ENCODE results near the gene FAM9A.

The FAM9A gene

DNA sequence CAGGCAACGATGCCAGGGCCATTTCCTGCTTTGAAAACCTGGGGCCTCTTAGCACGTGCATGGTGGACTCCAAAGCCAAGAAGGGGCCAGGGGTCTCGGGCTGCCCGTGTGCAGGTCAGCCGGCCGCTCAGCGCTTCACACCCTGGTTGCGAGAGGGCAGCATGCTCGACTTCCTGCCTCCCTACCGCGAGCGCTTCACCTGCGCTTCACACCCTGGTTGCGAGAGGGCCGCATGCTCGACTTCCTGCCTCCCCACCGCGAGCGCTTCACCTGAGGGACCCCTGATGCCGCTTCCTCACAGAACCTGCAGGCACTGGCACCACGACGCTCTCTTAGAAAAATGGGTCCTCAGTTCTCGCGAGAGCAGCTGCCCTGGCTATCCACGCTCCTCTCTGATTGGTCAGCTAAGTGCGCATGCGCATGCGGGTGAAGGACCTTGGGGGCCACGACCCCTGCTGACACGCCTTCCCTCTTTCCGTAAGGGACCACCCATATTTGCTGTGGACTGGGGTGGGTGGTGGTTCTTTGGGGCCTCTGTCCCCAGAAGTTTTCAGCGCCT lies at the start of gene FAM9A:
FAM9A (minus strand) TSS at position 343 of the 559 bp plus-strand sequence. CDS start 1,212 bp downstream, outside the sequence.
- no peak for DNase-seq

DNA sequence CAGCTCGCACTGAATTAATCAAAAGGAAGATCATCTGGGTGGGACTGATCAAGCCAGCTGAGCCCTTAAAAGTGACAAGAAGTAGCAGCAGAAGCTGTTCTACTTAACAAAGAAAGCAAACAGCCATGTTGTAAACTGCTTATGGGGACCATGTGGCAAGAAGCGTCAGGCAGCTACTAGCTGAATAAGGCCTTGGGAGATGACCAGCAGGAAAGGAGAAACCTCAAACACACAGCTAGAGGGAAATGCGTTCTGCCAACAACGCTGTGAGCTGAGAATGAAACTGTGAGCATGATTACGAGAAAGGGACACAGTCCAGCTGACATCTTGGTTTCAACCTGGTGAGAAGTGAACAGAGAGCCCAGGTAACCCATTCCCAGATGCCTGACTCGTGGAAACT lies 49.3 kb upstream of the FAM9A start:
- DNase-seq = no peak

DNA sequence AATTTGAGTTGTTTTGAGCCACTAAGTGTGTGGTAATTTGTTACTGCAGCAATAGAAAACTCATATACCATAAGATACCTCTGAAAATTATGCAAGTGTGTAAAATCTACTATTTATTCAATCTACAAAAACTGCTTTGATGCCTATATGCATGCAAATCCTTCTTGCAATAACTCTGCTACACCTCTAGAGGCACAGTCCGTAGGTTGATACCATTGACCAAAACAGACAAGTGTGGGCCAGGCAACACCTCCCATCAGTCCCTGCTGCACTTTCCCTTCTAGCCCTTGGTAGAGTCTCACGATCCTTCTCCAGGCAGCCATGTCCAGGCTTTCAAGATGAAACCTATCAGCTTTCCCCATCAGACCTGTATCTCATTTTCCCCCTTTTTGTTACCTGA lies 48.8 kb upstream of the FAM9A start:
- no peak for DNase-seq

DNA sequence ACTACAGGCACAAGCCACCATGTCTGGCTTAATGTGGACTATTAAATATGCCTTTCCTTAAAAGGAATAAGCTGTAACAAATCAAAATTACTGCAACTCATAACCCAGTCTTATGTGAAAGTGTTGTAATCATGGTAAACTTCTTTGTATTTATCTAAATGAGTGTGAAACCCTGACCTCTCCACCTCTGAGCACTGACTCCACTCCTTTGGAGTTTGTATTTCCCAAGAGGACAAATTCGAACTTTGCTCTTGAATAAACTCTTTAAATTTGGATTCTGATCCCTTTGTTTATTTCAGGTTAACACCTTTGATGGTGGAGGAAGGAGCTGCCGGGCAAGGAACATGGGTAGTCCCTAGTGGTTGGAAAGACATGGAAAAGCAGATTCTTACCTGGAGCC lies 48.3 kb upstream of the FAM9A start:
- peak; percentile 16 for DNase-seq

DNA sequence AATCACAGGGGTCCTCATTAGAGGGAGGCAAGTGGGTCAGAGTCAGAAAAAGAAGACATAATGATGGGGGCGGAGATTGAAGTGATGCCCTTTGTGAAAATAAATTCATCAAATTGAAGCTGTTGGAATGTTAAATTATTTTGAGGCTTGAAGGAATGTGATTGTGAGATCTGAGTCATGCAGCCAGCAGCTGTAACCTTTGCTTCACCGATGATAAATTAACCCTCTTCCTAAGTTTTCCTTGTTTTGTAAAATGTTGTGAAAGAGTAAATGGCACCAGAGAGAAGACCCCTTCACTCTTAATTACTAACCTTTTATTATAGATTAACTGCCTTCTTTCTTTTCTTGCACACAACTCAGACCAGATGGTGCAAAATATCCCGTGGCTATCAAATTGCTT lies 47.7 kb upstream of the FAM9A start:
- peak; percentile 53 for DNase-seq

DNA sequence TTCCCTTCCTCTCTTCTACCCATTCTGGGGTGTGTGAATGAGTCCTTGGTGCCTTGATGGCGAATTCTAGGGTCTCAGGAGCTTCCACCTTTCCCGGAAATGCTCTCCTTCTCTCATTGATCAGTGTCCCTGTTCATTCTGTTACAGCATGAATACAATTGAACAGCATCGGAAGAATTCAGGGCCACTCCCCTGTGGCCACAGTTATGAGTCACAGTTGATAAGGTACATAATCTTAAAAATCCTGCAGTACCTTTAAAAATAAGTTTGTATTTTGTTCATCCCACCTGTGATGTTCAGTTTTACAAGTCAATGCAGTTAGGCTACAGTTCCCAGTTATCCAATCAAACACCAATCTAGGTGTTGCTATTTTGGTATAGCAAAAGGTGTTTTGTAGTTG lies 47.3 kb upstream of the FAM9A start:
- DNase-seq = peak; percentile 4

DNA sequence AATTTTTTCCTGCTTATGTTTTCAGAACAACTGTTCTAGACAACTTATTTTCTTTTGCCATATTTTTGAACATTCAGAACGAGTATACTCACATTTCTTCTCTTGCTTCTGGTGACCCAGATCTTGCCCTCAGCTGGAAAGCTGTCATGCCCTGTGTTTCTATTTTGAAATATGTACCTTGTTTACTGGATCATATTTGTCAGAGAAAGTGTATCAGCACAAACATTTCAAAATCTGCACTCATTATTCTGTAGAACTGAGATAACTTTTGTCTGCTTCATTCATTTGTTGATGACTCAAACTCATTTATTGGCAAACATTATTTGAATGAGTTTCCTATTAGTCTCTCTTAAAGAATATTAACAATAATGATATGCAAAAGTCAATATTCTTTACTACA lies 46.2 kb upstream of the FAM9A start:
- DNase-seq = no peak

DNA sequence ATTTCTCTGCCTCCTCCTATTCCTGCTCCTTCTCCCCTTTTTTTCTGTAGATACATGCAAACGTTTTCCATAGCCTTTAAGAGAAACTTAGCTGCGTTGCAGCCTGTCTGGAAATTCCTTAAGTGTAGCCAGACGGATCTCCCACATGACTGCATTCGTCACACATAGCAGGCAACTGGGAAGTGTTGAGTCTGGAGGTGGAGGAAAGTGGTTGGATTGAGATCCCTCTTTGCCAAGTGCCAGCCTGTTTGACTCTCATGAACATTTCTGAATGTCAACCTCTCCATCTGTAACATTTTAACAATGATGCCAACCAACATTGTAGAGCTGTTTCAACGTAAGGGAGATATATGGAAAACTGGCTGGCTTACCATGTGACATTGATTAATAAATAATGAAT lies 45.1 kb upstream of the FAM9A start:
- DNase-seq = no peak

DNA sequence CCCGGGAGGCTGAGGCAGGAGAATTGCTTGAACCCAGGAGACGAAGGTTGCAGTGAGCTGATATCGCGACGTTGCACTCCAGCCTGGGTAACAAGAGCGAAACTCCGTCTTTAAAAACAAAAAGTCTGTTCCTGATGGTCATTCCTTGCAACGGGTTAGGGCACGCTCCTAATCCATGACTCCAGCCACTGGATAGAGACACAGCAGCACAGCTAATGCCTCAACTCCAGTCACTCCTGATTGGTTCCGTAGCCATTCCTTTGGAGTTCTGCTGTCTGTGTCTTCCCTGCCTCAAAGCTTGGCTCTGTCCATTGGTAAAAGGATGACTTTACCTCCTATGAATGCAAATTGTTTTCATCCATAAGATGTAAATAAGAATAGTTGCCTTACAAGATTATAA lies 44.3 kb upstream of the FAM9A start:
- no peak for DNase-seq

DNA sequence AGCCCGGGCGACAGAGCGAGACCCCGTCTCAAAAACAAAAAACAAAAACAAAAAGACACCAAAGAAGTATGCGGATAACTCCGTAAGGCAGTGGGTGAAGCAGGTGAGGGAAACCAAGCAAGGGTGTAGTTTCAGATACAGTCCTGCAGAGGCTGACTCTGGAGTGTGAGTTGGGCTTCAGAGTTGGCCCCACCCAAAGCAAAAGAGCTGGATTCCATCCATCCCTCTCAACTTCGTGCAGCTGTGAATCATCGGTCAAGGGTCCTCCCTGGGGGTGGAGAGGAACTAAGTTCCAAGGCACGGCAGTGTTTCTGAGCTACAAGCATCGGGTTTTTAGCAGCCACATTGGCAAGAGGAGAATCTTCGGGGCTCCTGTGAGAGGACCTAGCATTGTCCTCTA lies 43.9 kb upstream of the FAM9A start:
- peak; percentile 15 for DNase-seq

DNA sequence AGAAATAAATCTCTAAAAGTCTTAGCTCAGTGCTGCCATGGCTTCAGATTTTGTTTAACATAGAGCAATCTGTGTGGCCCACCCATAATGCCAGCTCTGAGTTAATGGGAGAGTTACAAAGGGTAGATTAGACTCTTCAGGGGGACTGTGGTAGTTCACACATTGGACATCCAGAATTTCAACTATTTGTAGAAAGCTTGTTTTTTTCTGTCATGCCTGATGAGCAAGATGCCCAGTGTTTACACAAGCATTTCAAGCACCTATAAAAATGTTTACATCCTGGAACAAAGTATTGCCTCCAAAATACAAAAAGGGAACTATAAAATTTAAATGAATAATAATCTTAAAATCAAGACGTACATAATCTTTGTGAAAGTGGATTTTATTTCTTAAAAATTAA lies 43.0 kb upstream of the FAM9A start:
- DNase-seq = no peak

DNA sequence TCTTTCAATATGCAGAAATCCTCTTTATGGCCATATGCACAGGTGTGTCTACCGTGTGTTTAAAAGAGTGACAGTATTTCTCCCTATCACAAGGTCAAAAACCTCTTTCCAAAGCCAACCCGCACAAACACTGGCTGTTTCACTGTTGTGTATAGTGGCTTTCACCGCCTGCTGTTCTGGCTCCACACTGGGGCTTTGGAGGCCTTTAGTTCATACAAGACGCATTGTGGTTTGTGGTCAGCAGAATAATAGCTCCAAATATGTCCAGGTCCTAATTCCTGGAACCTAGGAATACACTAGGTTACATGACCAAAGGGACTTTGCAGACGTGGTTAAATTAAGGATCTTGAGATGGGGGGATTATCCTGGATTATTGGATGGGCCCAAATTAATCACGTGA lies 40.7 kb upstream of the FAM9A start:
- no peak for DNase-seq

DNA sequence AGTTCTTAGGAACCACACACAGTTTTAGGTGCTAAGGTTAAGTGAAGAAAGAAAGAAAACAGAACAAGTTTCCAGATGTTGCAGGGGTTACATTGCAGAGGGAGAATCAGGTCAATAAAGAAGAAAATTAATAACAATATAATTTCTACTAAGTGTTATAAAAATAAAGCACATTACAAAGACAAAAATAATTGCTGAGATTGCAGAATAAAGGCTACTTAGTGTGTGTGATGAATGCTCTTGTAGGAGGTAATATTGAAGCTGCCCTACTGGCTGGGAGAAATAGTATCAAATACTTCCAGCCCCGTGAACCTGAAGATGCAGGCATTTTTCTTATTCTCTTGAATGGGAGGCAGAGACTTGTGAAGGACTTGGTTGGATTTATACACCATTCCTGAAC lies 33.2 kb upstream of the FAM9A start:
- no peak for DNase-seq

DNA sequence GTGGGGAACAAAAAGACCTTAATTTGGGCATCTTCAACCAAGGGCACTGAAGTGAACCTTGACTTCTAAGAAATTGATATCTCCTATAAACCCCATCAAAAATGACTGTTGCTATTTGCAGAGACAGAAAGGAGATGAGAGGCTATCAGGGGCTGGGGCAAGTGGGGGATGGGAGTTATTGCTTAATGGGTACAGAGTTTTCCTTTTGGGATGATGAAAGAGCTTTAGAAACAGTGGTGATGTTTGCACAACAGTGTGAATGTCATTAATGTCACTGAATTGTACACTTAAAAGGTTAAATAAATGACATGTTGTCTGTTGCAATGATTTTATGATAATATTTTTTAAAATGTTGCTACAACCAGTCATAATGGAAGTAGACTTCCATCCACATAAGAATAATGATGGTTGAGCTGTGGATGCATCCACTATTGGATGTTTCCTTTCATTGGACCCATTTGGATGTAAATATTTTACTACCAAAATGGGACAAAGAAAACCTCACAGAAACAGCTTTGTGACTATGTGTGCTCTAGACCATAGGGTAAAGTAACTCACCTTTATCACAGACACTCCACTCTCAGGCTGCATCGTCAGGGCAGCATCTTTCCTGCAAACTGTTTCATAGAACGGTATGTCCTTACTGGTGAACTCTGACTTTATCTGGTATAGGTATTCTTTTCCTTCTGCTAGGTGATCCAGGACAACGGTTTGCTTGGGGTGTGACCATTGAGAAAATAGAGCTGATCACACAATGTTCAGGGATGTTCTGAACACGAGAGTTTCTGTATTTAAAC lies 31.6 kb upstream of the FAM9A start:
- DNase-seq = no peak

DNA sequence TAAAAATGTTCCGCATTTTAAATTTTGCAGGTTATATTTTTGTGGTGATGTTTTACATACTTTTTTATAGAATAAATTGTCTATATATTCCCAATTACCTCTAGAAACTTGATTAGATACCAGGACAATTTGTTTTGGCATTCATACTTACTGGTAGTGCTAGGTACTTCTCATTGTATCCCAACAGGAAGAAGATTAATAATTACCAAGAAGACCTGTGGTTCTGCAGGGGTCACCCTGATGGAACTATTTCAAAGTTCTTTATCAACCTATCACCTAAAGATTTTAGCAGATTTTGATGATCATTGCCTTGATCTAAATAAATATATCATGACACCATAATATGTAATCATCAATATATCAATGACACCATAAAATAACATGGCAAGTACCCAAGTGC lies 22.5 kb upstream of the FAM9A start:
- DNase-seq = no peak

DNA sequence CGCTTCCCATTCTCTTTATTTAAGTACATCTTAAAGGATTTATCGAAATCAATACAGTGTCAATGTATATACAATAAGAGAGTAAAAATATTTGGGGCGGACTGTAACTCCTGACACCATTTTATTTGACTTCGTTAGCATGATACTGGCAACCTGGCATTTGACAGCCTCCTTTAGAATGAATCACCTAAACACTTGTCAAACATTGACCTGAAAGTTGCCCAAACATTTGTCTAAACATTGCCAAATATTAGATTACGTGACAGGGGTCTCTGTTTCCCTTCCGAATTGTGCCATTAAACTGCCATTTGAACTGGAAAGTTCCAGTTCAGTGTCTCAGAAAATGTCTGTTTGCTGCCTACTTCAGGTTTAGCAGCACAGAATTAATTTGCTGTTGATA lies 20.8 kb upstream of the FAM9A start:
- no peak for DNase-seq

DNA sequence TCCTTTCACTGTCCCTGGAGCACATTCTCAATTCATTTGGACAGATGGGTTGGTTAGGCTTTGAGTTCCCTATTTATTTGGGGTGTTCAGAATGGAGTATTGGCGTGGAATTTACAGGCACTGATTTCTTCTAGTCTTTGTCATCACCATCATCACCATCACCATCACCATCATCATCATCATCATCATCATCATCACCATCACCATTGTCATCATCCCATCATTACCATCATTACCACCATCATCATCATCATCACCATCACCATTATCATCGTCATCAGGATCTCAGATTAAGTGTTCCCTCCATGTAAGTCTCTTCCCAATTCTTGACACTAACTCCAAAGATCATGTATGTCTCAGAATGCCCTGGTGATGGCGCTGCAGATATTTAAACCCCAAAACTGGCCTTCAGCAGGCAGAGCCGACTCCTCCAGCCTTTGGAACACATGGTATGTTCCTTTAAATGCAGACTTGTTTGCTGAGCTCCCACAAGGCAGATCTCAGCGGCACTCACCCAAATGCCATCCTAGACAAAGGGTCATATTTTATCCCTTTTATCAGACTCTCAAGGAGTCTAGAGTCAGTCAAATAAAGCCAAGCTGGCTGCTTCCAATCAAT lies 19.8 kb upstream of the FAM9A start:
- DNase-seq = no peak

DNA sequence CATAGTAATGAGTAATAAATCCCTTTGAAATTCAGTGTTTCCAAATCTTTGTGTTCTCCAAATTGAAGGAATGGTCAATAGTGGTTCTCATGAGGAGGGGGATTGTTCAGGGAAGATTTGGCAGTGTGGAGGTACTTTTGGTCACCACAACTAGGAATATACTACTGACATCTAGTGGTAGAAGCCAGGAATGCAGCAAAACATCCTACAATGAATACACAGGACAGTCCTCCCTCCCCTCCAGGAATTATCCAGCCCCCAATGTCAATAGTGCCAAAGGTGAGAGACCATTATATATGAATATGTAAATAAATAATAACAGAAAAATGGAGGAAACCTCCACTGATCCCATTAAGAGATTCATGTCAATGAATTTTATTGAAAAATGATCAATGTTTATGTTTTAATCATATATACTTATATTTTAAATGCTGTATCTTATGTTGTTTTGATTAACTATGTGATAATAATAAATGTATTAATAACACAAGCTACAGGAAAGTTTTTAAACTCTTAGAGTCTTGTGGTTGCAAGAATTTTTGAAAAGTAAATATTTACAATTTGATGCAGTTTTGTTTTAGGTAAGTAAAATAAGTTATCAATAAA lies 14.4 kb upstream of the FAM9A start:
- DNase-seq = peak; percentile 13

DNA sequence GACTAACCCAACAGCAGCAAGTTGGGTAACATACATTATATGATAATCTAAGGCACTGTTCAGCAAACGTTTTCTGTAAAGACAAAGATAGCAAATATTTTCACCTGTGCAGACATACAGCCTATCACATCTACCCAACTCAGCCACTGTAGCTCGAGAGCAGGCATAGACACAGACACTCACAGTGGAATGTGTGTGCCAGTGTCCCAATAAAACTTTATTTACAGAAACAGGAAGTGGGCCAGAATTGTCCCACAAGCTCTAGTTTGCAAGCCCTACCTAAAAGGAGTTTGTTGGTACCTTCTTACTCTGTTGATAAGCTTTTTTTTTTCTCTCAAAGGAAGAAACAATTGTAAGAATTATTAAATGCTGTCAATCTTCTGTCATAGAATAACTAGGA lies 11.9 kb upstream of the FAM9A start:
- no peak for DNase-seq

DNA sequence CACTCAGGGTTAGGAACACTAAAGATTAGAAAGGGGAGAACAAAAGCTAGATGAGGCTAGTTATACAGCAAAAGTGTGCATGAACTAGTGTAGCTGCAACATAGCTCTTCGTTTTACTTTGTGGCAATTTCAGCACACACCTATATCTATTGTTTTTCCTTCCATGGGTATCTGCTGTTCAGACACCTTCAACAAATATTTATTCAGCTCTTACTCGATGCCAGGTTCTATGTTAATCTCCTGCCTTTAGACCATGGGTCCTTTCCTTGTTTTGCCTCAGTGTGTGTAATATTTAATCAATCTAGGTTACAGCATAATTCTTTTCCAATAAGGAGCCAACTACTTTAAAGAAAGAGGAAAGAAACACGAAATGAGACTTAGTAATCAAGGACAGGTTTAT lies 10.4 kb upstream of the FAM9A start:
- no peak for DNase-seq

DNA sequence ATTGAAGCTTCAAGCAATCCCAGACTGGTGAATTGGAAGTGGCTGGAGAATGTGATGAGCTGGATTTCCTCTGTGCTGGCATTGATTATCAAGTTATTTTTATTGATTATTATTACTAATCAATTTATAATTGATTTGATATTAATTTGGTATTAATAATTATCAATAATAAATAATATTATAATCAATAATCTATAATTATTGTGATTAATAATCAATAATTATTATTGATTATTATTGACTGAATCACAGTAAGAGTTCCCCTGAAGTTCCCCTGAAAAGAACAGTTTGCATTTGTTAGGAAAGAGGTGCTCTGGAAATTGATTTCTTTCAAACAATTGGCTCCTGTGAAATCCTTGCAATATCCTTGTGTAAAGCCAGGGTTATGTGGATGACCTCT lies 7.5 kb upstream of the FAM9A start:
- DNase-seq = no peak

DNA sequence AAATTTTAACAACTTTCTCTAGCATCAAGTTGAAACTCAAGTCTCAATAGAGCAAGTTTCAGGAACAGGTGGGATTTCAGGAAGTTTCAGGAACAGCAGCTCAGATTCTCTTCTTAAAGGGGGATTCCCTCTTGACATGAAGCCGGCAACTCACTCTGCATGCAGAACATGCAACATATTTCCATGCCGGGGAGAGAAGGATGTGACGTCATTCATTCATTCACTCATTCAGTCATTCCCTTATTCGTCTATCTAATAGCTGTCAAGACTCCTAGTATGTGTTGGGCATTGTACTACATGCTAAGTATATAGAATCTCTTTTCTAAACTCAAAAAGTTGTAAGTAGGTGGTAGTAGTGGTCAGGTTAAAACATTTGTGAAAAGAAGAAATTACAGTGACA lies 4.8 kb upstream of the FAM9A start:
- no peak for DNase-seq

DNA sequence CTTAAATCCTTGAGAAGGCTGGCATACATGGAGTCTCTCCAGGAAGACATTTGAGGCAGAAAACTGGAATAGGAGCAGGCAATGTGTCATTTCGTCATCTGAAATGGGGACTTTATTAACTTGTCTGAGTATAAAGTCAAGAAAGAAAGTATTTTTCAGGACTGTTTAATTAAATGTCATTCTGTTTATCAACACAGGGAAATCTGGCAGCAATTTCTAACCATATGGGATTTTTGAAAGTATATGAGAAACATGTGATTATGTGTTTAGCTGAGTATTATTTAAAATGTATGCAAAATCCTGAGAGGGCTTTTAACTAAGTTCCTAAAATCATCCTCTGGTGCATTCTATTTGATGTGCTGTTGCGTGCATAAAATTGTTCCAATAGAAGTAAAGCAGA lies 3.9 kb upstream of the FAM9A start:
- no peak for DNase-seq

DNA sequence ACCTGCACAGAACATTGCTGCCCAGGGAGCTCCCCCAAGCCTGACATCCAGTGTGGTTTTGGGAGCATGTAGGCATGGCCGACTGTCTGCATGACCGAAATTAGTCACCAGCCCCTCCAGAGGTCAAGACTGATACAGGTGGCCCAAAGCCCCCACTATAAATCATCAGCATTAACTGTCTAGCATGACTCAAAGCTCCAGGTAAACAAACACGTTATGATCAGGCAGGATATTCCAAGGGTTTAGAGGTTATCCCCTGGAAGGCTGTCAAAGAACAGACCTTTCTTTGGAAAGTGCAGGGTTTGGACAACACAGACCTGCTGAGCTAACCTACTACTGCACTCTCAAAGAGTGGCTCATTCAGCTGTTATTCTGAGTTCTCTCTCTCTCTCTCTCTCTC lies 2.1 kb upstream of the FAM9A start:
- DNase-seq = peak; percentile 5
